ENCODE data around the gene KHK. TPM values are rescaled to one million over a fixed set of nuclear protein-coding genes. Genes with fewer than 3 reads are reported as not detected.

The KHK gene
- total and polyA plus RNA-seq, 9 of the 15 experiments (the other 6 are each of a cell fraction or from before 2014, with no cell fraction given) = 1.5 to 10.7 (median 5.2) TPM

DNA sequence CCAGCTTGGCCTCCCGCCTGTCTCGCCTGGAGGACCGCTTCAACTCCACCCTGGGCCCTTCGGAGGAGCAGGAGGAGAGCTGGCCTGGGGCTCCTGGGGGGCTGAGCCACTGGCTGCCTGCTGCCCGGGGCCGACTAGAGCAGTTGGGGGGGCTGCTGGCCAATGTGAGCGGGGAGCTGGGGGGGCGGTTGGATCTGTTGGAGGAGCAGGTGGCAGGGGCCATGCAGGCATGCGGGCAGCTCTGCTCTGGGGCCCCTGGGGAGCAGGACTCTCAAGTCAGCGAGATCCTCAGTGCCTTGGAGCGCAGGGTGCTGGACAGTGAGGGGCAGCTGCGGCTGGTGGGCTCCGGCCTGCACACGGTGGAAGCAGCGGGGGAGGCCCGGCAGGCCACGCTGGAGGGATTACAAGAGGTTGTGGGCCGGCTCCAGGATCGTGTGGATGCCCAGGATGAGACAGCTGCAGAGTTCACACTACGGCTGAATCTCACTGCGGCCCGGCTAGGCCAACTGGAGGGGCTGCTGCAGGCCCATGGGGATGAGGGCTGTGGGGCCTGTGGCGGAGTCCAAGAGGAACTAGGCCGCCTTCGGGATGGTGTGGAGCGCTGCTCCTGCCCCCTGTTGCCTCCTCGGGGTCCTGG is 3.7 kb upstream of the KHK start (continued):
- TF ChIP-seq, protein P1, sequence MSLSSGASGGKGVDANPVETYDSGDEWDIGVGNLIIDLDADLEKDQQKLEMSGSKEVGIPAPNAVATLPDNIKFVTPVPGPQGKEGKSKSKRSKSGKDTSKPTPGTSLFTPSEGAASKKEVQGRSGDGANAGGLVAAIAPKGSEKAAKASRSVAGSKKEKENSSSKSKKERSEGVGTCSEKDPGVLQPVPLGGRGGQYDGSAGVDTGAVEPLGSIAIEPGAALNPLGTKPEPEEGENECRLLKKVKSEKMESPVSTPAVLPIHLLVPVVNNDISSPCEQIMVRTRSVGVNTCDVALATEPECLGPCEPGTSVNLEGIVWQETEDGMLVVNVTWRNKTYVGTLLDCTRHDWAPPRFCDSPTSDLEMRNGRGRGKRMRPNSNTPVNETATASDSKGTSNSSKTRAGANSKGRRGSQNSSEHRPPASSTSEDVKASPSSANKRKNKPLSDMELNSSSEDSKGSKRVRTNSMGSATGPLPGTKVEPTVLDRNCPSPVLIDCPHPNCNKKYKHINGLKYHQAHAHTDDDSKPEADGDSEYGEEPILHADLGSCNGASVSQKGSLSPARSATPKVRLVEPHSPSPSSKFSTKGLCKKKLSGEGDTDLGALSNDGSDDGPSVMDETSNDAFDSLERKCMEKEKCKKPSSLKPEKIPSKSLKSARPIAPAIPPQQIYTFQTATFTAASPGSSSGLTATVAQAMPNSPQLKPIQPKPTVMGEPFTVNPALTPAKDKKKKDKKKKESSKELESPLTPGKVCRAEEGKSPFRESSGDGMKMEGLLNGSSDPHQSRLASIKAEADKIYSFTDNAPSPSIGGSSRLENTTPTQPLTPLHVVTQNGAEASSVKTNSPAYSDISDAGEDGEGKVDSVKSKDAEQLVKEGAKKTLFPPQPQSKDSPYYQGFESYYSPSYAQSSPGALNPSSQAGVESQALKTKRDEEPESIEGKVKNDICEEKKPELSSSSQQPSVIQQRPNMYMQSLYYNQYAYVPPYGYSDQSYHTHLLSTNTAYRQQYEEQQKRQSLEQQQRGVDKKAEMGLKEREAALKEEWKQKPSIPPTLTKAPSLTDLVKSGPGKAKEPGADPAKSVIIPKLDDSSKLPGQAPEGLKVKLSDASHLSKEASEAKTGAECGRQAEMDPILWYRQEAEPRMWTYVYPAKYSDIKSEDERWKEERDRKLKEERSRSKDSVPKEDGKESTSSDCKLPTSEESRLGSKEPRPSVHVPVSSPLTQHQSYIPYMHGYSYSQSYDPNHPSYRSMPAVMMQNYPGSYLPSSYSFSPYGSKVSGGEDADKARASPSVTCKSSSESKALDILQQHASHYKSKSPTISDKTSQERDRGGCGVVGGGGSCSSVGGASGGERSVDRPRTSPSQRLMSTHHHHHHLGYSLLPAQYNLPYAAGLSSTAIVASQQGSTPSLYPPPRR (CRISPR knock-in tag; IDR thresholded peaks at IDR 0.05; ENCODE audit: borderline replicate concordance) = no peak
- TF ChIP-seq TRIM24 (IDR thresholded peaks at IDR 0.05) (no peak), CBX8 (IDR thresholded peaks at IDR 0.05; ENCODE audit: borderline replicate concordance, extremely low read depth, low read depth, low read length, poor library complexity, severe bottlenecking) (no peak), POLR2G (IDR thresholded peaks at IDR 0.05; ENCODE audit: low read depth, low read length) (0 out of 2 replicates have a peak, but pooled peaks have one; percentile 11), FUS (optimal IDR thresholded peaks at IDR 0.05; ENCODE audit: low read depth, low read length) (no peak), HNRNPL (IDR thresholded peaks at IDR 0.05; ENCODE audit: low read depth, low read length) (no peak), NFRKB (IDR thresholded peaks at IDR 0.05; ENCODE audit: low read depth) (no peak), ARID1B (IDR thresholded peaks at IDR 0.05) (no peak), ZFX (CRISPR knock-in tag; IDR thresholded peaks at IDR 0.05) (0 out of 2 replicates have a peak, but pooled peaks have one; percentile 42), CXXC5 (CRISPR knock-in tag; IDR thresholded peaks at IDR 0.05) (no peak), IRF2 (CRISPR knock-in tag; IDR thresholded peaks at IDR 0.05) (no peak), PCBP1 (IDR thresholded peaks at IDR 0.05; ENCODE audit: low read depth, low read length, poor library complexity, severe bottlenecking) (no peak)
- TF ChIP-seq, protein P2, sequence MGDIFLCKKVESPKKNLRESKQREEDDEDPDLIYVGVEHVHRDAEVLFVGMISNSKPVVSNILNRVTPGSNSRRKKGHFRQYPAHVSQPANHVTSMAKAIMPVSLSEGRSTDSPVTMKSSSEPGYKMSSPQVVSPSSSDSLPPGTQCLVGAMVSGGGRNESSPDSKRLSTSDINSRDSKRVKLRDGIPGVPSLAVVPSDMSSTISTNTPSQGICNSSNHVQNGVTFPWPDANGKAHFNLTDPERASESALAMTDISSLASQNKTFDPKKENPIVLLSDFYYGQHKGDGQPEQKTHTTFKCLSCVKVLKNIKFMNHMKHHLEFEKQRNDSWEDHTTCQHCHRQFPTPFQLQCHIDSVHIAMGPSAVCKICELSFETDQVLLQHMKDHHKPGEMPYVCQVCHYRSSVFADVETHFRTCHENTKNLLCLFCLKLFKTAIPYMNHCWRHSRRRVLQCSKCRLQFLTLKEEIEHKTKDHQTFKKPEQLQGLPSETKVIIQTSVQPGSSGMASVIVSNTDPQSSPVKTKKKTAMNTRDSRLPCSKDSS (IDR thresholded peaks at IDR 0.05; ENCODE audit: low read depth, partially characterized antibody) = no peak
- TF ChIP-seq, protein P3, sequence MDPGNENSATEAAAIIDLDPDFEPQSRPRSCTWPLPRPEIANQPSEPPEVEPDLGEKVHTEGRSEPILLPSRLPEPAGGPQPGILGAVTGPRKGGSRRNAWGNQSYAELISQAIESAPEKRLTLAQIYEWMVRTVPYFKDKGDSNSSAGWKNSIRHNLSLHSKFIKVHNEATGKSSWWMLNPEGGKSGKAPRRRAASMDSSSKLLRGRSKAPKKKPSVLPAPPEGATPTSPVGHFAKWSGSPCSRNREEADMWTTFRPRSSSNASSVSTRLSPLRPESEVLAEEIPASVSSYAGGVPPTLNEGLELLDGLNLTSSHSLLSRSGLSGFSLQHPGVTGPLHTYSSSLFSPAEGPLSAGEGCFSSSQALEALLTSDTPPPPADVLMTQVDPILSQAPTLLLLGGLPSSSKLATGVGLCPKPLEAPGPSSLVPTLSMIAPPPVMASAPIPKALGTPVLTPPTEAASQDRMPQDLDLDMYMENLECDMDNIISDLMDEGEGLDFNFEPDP (CRISPR knock-in tag; IDR thresholded peaks at IDR 0.05) = no peak
